ENCODE results near the gene CD19.
"Not testable (repeated sequence)": the region's sequence is repeated elsewhere in the genome, so short reads cannot be mapped to it uniquely, and the experiment has no call there.

CD19 gene

GRCh38 chr16:28918698-28919097 lies 13.1 kb upstream of the CD19 start:
- DNase-seq (ENCODE audit: low read depth): no peak
- no peak overlapping the region for H3K4me3 ChIP-seq (ENCODE audit: low read length)
- TF ChIP-seq, protein P1, sequence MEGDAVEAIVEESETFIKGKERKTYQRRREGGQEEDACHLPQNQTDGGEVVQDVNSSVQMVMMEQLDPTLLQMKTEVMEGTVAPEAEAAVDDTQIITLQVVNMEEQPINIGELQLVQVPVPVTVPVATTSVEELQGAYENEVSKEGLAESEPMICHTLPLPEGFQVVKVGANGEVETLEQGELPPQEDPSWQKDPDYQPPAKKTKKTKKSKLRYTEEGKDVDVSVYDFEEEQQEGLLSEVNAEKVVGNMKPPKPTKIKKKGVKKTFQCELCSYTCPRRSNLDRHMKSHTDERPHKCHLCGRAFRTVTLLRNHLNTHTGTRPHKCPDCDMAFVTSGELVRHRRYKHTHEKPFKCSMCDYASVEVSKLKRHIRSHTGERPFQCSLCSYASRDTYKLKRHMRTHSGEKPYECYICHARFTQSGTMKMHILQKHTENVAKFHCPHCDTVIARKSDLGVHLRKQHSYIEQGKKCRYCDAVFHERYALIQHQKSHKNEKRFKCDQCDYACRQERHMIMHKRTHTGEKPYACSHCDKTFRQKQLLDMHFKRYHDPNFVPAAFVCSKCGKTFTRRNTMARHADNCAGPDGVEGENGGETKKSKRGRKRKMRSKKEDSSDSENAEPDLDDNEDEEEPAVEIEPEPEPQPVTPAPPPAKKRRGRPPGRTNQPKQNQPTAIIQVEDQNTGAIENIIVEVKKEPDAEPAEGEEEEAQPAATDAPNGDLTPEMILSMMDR (IDR thresholded peaks at IDR 0.05; ENCODE audit: insufficient read depth, low read depth, low read length, missing control alignments): no peak

GRCh38 chr16:28923231-28923587 lies 8.6 kb upstream of the CD19 start:
- TF ChIP-seq, protein P1 (IDR thresholded peaks at IDR 0.05; ENCODE audit: insufficient read depth, low read depth, low read length, missing control alignments): no peak
- H3K4me3 ChIP-seq (ENCODE audit: low read length): no peak overlapping the region
- DNase-seq (ENCODE audit: low read depth): no peak

GRCh38 chr16:28923652-28924398 lies 7.9 kb upstream of the CD19 start:
- DNase-seq (ENCODE audit: low read depth): peak; percentile 31
- peak overlapping the region; percentile 67 for H3K4me3 ChIP-seq (ENCODE audit: low read length)
- TF ChIP-seq, protein P1 (IDR thresholded peaks at IDR 0.05; ENCODE audit: insufficient read depth, low read depth, low read length, missing control alignments): no peak

GRCh38 chr16:28924399-28924761 lies 7.4 kb upstream of the CD19 start:
- no peak for DNase-seq (ENCODE audit: low read depth)
- TF ChIP-seq, protein P1 (IDR thresholded peaks at IDR 0.05; ENCODE audit: insufficient read depth, low read depth, low read length, missing control alignments): peak; percentile 57

DNA sequence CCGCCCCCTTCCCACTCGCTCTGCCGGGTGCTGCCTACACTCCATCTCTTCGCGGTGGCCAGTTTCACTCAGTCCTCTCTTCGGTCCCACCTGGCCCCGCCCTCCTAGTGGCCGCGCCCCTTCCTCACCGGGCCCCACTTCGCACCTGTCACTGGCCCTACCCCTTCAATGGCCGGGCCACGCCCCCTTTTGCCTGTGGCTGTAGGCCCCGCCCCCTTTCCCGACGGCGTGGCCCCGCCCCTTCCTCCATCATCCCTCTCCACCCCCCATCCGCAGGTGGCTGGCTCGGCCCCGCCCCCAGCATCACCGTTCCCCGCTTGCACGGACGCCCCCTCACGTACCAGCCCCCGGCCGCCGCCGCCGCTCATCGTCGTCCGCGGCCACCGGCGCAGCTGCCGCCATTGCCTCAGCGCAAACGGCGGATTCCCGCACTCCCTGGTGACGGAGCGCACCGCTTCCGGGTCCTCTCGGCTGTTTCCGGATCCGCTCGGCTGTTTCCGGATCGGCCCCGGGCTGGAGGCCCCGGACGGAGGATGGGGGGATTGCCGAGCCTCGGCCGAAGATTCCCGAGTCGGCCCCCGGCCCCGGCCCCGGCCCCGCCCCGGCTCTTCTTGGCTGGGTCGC lies 6.9 kb upstream of the CD19 start, which contains the start of gene RABEP2:
Gene RABEP2, minus strand, starts transcription at position 477 of the 624 bp plus-strand sequence. Its CDS starts 75 bp downstream, at position 402.
- TF ChIP-seq, protein P1 (IDR thresholded peaks at IDR 0.05; ENCODE audit: insufficient read depth, low read depth, low read length, missing control alignments): no peak
- peak within 1 kb of the TSS; percentile 76 for H3K4me3 ChIP-seq (ENCODE audit: low read length)
- peak; percentile 99 for DNase-seq (ENCODE audit: low read depth)

More at GRCh38 chr16:28924399-28924761, 7.4 kb upstream of the CD19 start:
- H3K4me3 ChIP-seq (ENCODE audit: low read length): peak overlapping the region; percentile 67

DNA sequence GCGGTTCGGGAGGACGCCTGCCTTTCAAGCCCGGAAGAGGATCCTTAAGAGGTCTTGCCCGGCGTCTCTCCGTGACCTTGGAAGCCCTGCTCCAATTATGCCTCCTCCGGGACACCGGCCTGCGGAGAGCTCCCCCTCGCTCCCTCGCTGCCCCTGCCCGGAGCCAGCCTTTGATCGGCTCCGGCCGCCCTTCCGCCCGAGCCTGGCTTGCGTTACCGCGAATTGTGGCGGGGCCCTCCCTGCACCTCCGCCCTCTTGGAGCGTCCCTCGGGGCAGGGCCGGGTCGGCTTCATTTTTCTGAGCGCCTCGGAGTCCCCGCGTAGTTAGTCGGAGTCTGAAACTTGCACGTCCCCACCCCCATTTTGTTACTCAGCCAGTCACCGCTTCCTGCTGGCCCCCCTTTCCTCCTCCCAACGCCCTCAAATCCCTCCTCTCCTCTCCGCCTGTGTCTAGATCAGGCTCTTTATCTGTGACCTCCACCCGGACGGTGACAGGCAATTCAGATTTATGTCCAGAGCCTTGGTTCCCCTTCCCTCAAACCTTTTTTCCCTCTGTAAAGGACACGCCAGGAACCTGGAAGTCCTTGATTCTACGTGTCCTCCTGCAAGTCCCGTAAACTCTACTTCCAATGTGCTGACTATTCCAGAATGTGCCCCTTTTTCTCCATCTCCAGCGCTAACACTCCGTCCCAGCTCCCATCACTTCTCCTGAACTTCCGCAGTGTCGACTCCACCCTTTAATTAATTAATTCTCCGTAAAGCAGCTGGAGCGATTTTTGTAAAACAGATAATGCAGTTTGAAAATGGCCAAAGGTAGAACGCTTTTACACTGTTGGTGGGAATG lies 6.2 kb upstream of the CD19 start:
- peak overlapping the region; percentile 76 for H3K4me3 ChIP-seq (ENCODE audit: low read length)
- peak; percentile 81 for DNase-seq (ENCODE audit: low read depth)
- TF ChIP-seq, protein P1 (IDR thresholded peaks at IDR 0.05; ENCODE audit: insufficient read depth, low read depth, low read length, missing control alignments): no peak

DNA sequence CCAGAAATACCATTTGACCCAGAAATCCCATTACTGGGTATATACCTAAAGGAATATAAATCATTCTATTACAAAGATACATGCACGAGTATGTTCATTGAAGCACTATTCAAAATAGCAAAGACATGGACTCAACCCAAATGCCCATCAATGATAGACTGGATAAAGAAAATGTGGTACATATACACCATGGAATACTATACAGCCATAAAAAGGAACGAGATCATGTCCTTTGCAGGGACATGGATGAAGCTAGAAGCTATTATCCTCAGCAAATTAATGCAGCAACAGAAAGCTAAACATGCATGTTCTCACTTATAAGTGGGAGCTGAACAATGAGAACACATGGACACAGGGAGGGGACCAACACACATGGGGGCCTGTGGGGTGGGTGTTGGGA lies 5.5 kb upstream of the CD19 start:
- not testable (repeated sequence) for H3K4me3 ChIP-seq (ENCODE audit: low read length); DNase-seq (ENCODE audit: low read depth)
